ENCODE results near the gene PUS10.
"Not testable (repeated sequence)": the region's sequence is repeated elsewhere in the genome, so short reads cannot be mapped to it uniquely, and the experiment has no call there.

Gene PUS10

GRCh38 chr2:60932954-60933353, 85.1 kb downstream of the PUS10 start:
- DNase-seq (ENCODE audit: low spot score) = no peak

- not testable (repeated sequence) for DNase-seq (ENCODE audit: low spot score)
Measured at GRCh38 chr2:60932061-60932460, 86.0 kb downstream of the PUS10 start.

DNA sequence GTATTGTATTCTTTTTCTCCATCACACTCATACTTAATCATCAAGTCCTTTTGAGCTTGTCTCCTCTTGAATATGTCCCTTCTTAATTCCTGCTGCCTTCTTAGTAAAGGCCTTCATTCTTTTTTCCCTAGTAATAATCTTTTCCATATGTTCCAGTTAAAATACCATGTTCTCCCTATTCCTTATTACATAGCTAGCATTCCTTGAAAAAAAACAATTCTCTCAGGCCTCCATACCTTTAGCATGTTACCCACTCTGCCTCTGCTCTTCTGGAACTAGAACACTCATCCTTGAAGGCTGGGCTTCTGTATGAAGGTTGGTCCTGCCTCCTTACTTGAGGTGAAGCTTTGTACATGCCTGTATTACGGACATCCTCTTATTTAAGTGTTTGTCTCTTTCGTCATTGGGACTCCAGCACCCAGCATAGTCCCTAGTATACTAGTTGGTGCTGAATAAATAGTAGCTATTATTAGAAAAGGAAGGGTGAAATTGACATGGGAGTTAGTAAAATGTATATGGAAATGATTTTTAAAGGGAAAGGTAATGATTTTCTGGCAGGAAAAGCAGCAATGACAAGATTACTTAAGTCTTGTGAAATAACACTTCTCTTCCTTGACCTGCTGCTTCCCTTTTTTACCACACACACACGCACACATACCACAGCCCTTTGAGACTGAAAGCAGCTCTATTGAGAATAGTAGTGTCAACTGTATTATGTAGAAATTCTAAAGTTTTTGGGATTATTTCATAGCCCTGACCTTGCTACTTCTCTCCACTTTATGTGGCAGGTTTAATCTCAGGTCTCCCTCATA, 91.1 kb downstream of the PUS10 start:
- no peak for DNase-seq (ENCODE audit: low spot score)

DNA sequence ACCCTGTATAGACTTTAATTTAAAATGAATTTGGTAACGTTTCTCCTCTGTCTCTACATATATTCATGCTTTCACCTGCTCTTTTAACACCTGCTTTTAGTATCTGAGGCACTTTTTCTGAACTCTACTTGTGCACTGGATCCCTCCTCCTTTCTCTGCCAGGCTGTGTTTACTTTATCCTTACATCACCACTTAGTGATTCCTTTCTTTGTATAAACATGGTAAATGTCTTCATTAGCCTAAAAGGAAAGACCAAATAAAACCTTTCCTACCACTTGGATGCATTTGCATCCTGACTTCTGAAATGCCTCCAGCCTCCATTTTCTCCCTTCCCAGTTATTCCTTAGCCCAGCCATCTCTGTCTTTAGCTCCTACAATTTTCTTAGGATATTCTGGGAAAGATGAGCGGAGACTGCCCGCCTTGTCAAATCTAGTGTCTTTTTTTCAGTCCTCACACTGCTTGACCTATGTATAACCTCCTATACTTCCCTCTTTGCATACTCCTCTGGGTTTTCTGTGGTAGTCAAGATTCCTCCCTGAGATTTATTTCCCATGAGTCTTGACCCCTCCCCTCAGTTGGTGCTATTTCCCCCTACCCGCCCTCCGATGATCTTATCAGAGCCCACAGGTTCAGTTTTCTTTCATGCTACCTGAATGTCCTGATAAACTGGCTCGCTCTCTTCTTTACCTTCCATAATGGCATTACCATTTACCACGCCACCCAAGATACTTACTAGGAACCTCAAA, 91.9 kb downstream of the PUS10 start:
- no peak for DNase-seq (ENCODE audit: low spot score)

DNA sequence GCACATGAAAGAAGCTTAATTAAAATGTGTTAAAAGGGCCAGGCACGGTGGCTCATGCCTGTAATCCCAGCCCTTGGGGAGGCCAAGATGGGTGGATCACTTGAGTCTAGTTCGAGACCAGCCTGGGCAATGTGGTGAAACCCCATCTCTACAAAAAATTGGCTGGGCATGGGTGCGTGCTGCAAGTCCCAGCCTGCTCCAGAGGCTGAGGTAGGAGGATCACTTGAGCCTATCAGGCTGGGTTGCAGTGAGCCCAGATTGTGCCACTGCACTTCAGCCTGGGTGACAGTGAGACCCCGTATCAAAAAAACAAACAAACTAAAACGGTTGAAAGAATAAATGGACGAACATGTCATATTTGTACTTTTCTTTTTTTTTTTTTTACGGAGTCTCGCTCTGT, 110.7 kb downstream of the PUS10 start:
- DNase-seq (ENCODE audit: low spot score) = no peak

GRCh38 chr2:60906395-60906794, 111.7 kb downstream of the PUS10 start:
- no peak for DNase-seq (ENCODE audit: low spot score)

DNA sequence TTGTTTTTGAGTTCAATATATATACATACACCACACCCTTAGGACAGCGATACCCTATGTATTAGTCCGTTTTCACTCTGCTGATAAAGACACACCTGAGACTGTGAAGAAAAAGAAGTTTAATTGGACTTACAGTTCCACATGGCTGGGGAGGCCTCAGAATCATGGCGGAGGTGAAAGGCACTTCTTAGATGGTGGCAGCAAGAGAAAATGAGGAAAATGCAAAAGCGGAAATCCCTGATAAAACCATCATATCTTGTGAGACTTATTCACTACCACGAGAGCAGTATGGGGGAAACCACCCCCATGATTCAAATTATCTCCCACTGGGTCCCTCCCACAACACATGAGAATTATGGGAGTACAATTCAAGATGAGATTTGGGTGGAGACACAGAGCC, 112.2 kb downstream of the PUS10 start:
- not testable (repeated sequence) for DNase-seq (ENCODE audit: low spot score)

- DNase-seq (ENCODE audit: low spot score) = not testable (repeated sequence)
Measured at GRCh38 chr2:60901296-60901695, 116.8 kb downstream of the PUS10 start.

DNA sequence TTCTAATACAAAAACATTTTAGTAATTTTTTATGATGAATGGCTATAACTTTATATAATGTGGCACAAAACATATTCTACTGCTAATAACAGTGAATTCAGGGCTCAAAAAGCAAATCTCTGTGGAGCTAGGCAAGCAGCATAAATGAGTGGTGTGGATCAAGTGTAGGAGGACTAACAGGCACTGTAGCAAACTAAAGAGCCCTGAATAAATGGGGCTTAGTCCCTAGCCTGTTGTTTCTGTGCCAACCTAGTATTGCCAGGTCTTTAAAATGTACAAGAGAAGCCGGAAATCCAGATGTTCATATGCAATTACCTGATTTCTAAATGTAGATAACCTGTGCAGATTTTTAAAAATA, 118.2 kb downstream of the PUS10 start:
- no peak for DNase-seq (ENCODE audit: low spot score)

- DNase-seq (ENCODE audit: low spot score) = no peak
Measured at GRCh38 chr2:60899230-60899891, 118.7 kb downstream of the PUS10 start.

- no peak for DNase-seq (ENCODE audit: low spot score)
Measured at GRCh38 chr2:60898567-60898966, 119.5 kb downstream of the PUS10 start.
